ENCODE measurements around the gene ACTN4. TPM values are rescaled to one million over a fixed set of nuclear protein-coding genes. Genes with fewer than 3 reads are reported as not detected.

ACTN4 gene
- total RNA-seq, 1 donor, result 229 TPM

DNA sequence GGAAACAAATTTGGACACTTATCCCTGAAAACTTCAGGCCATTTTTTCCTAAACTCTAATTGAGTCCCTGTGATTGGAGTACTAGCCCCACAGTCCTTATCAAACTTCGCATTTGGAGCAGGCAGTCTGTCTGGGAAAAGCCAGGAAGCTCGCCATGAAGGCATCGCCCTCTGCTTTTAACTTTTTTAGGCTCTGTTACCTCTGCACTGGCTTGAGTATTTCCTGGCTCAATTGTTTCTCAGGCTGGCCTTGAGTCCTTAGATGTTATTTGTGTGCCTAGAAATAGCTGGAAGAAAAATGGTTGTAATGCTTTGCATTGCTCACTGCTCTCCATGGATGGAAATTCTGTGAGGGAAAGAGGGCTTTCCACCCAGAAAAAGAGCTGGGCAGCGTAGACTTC, 24.2 kb downstream of the ACTN4 start:
- Histone ChIP-seq H3K4me1 (ENCODE audit: insufficient read depth, low read length) (peaks cover 68% of the 10 kb centered on the region), H3K4me3 (ENCODE audit: insufficient read depth, low read length) (no peak overlapping the region), H3K79me2 (ENCODE audit: insufficient read depth, low read length) (peaks cover 93% of the 10 kb centered on the region), H3K9me3 (ENCODE audit: low read depth, low read length) (no peaks in the 10 kb centered on the region), H4K20me1 (ENCODE audit: insufficient read depth, low read length) (peaks cover 80% of the 10 kb centered on the region), H2AFZ (ENCODE audit: low read length) (no peak overlapping the region), H3K4me2 (ENCODE audit: insufficient read depth, low read length) (no peak overlapping the region), H3K36me3 (ENCODE audit: insufficient read depth, low read length) (peaks cover 20% of the 10 kb centered on the region), H3K27ac (ENCODE audit: low read depth, low read length) (peak overlapping the region; percentile 46), H3K27me3 (ENCODE audit: insufficient read depth, low read length) (no peaks in the 10 kb centered on the region)
- no peak for DNase-seq (ENCODE audit: insufficient read length, low spot score, missing footprints)
- TF ChIP-seq, protein P1, sequence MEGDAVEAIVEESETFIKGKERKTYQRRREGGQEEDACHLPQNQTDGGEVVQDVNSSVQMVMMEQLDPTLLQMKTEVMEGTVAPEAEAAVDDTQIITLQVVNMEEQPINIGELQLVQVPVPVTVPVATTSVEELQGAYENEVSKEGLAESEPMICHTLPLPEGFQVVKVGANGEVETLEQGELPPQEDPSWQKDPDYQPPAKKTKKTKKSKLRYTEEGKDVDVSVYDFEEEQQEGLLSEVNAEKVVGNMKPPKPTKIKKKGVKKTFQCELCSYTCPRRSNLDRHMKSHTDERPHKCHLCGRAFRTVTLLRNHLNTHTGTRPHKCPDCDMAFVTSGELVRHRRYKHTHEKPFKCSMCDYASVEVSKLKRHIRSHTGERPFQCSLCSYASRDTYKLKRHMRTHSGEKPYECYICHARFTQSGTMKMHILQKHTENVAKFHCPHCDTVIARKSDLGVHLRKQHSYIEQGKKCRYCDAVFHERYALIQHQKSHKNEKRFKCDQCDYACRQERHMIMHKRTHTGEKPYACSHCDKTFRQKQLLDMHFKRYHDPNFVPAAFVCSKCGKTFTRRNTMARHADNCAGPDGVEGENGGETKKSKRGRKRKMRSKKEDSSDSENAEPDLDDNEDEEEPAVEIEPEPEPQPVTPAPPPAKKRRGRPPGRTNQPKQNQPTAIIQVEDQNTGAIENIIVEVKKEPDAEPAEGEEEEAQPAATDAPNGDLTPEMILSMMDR (IDR thresholded peaks at IDR 0.05; ENCODE audit: extremely low read depth, low read depth, low read length), result no peak

DNA sequence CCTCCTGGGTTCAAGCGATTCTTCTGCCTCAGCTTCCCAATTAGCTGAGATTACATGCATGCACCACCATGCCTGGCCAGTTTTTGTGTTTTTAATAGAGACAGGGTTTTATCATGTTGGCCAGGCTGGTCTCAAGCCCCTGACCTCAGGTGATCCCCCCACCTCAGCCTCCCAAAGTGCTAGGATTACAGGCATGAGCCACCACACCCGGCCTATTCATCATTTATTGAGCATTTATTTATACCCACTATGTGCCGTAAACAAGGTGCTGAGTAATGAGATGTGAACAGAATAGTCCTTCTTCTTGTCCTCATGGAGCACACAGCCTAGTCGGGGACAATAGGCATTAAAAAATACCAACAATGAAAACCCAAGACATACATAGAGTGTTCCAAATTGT, 25.6 kb downstream of the ACTN4 start:
- Histone ChIP-seq H3K36me3 (ENCODE audit: insufficient read depth, low read length) (peaks cover 33% of the 10 kb centered on the region), H3K4me2 (ENCODE audit: insufficient read depth, low read length) (no peak overlapping the region), H2AFZ (ENCODE audit: low read length) (no peak overlapping the region), H3K27ac (ENCODE audit: low read depth, low read length) (no peak overlapping the region), H3K79me2 (ENCODE audit: insufficient read depth, low read length) (peaks cover 94% of the 10 kb centered on the region), H3K4me3 (ENCODE audit: insufficient read depth, low read length) (no peak overlapping the region), H3K4me1 (ENCODE audit: insufficient read depth, low read length) (peaks cover 56% of the 10 kb centered on the region), H3K27me3 (ENCODE audit: insufficient read depth, low read length) (no peaks in the 10 kb centered on the region), H3K9me3 (ENCODE audit: low read depth, low read length) (no peaks in the 10 kb centered on the region), H4K20me1 (ENCODE audit: insufficient read depth, low read length) (peaks cover 79% of the 10 kb centered on the region)
- TF ChIP-seq, protein P1 (IDR thresholded peaks at IDR 0.05; ENCODE audit: extremely low read depth, low read depth, low read length), result no peak
- no peak for DNase-seq (ENCODE audit: insufficient read length, low spot score, missing footprints)

GRCh38 chr19:38674388-38675171, 27.1 kb downstream of the ACTN4 start:
- DNase-seq (ENCODE audit: insufficient read length, low spot score, missing footprints), result no peak
- TF ChIP-seq, protein P1 (IDR thresholded peaks at IDR 0.05; ENCODE audit: extremely low read depth, low read depth, low read length), result no peak
- H3K4me2 ChIP-seq (ENCODE audit: insufficient read depth, low read length), result no peak overlapping the region
- H3K27ac ChIP-seq (ENCODE audit: low read depth, low read length), result peak overlapping the region; percentile 24
- H2AFZ ChIP-seq (ENCODE audit: low read length), result no peak overlapping the region
- H3K9me3 ChIP-seq (ENCODE audit: low read depth, low read length), result no peaks in the 10 kb centered on the region
- peaks cover 81% of the 10 kb centered on the region for H4K20me1 ChIP-seq (ENCODE audit: insufficient read depth, low read length)
- no peak overlapping the region for H3K4me3 ChIP-seq (ENCODE audit: insufficient read depth, low read length)
- H3K79me2 ChIP-seq (ENCODE audit: insufficient read depth, low read length), result peaks cover 94% of the 10 kb centered on the region
- H3K27me3 ChIP-seq (ENCODE audit: insufficient read depth, low read length), result no peaks in the 10 kb centered on the region
- H3K36me3 ChIP-seq (ENCODE audit: insufficient read depth, low read length), result peaks cover 40% of the 10 kb centered on the region
- H3K4me1 ChIP-seq (ENCODE audit: insufficient read depth, low read length), result peaks cover 55% of the 10 kb centered on the region

DNA sequence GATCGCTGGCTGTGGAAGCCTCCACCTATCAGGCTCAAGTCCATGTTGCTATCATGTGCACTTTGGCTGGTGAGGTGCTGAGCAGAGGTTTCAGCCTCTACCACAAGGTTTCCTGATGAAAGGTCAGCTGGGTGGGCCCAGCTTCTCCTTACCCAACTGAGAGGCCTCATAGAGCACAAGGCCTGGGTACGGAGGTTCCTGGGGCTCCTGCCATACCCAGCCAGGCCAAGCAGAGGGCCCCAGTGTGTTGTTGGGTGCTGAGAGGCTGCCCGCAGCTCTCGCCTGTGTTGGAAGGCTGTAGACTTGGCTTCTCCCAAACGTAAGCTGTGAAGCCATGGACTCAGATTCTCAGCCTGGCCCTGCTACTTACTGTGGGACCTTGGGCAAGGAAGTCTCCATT, 28.2 kb downstream of the ACTN4 start:
- DNase-seq (ENCODE audit: insufficient read length, low spot score, missing footprints), result no peak
- H3K79me2 ChIP-seq (ENCODE audit: insufficient read depth, low read length), result peaks cover 94% of the 10 kb centered on the region
- H3K4me3 ChIP-seq (ENCODE audit: insufficient read depth, low read length), result no peak overlapping the region
- peaks cover 53% of the 10 kb centered on the region for H3K4me1 ChIP-seq (ENCODE audit: insufficient read depth, low read length)
- H3K27ac ChIP-seq (ENCODE audit: low read depth, low read length), result peak overlapping the region; percentile 4
- H3K4me2 ChIP-seq (ENCODE audit: insufficient read depth, low read length), result no peak overlapping the region
- H3K27me3 ChIP-seq (ENCODE audit: insufficient read depth, low read length), result no peaks in the 10 kb centered on the region
- no peak overlapping the region for H2AFZ ChIP-seq (ENCODE audit: low read length)
- H3K36me3 ChIP-seq (ENCODE audit: insufficient read depth, low read length), result peaks cover 32% of the 10 kb centered on the region
- no peaks in the 10 kb centered on the region for H3K9me3 ChIP-seq (ENCODE audit: low read depth, low read length)
- peaks cover 80% of the 10 kb centered on the region for H4K20me1 ChIP-seq (ENCODE audit: insufficient read depth, low read length)
- TF ChIP-seq, protein P1 (IDR thresholded peaks at IDR 0.05; ENCODE audit: extremely low read depth, low read depth, low read length), result no peak
